Effector memory CD4-positive, alpha-beta T cell (primary cell): ENCODE data around the gene PROSER1.

Source experiments
- DNase-seq, 3 donors: peaks; one replicate each; pipeline ENCODE4 v3.0.0-alpha.2; 2020
- H3K27ac ChIP-seq: 2 replicates; pipeline ENCODE4 v1.7.0; 2013; ENCODE audit warnings: mild to moderate bottlenecking, low read length, moderate library complexity; ENCODE audit not compliant: insufficient read depth, poor library complexity, severe bottlenecking
- H3K27me3 ChIP-seq: replicated peaks from 2 replicates; pipeline ENCODE4 v1.7.0; 2013; ENCODE audit warnings: mild to moderate bottlenecking, low read length; ENCODE audit not compliant: insufficient read depth, control insufficient read depth, poor library complexity, severe bottlenecking
- H3K36me3 ChIP-seq: 2 replicates; pipeline ENCODE4 v1.7.0; 2013; ENCODE audit warnings: mild to moderate bottlenecking, low read length, moderate library complexity; ENCODE audit not compliant: control insufficient read depth, insufficient read depth
- H3K4me1 ChIP-seq: 2 replicates; pipeline ENCODE4 v1.7.0; 2013; ENCODE audit warnings: low read length, mild to moderate bottlenecking; ENCODE audit not compliant: control insufficient read depth, insufficient read depth, poor library complexity, severe bottlenecking
- H3K4me3 ChIP-seq: 2 replicates; pipeline ENCODE4 v1.7.0; 2013; ENCODE audit warnings: low read length, low read depth, mild to moderate bottlenecking; ENCODE audit not compliant: insufficient read depth, poor library complexity, severe bottlenecking
- H3K9me3 ChIP-seq: 2 replicates; pipeline ENCODE4 v1.7.0; 2013; ENCODE audit warnings: mild to moderate bottlenecking, low read length, moderate library complexity; ENCODE audit not compliant: control insufficient read depth

PROSER1 gene

GRCh38 chr13:39035204-39035603, 2.7 kb downstream of the PROSER1 start:
- DNase-seq, result no peak
- H3K9me3 ChIP-seq, result no peaks in the 10 kb centered on the region
- peaks cover 14% of the 10 kb centered on the region for H3K4me1 ChIP-seq
- peaks cover 9% of the 10 kb centered on the region for H3K36me3 ChIP-seq
- no peaks in the 10 kb centered on the region for H3K27me3 ChIP-seq
- H3K4me3 ChIP-seq, result peak overlapping the region; percentile 83
- H3K27ac ChIP-seq, result no peak overlapping the region

- Histone ChIP-seq H3K27ac (no peak overlapping the region), H3K36me3 (peaks cover 9% of the 10 kb centered on the region), H3K4me1 (peaks cover 14% of the 10 kb centered on the region), H3K27me3 (no peaks in the 10 kb centered on the region), H3K4me3 (no peak overlapping the region), H3K9me3 (no peaks in the 10 kb centered on the region)
- no peak for DNase-seq
These were observed 3.8 kb downstream of the PROSER1 start for GRCh38 chr13:39034085-39034484.

GRCh38 chr13:39032150-39032549, 5.7 kb downstream of the PROSER1 start:
- no peak for DNase-seq
- Histone ChIP-seq H3K9me3 (no peaks in the 10 kb centered on the region), H3K36me3 (peaks cover 28% of the 10 kb centered on the region), H3K4me1 (peaks cover 14% of the 10 kb centered on the region), H3K4me3 (no peak overlapping the region), H3K27ac (no peak overlapping the region), H3K27me3 (no peaks in the 10 kb centered on the region)

GRCh38 chr13:39025433-39025839, 12.5 kb downstream of the PROSER1 start:
- Histone ChIP-seq H3K4me3 (no peak overlapping the region), H3K9me3 (no peaks in the 10 kb centered on the region), H3K36me3 (peaks cover 57% of the 10 kb centered on the region), H3K27ac (no peak overlapping the region), H3K4me1 (no peaks in the 10 kb centered on the region), H3K27me3 (no peaks in the 10 kb centered on the region)
- no peak for DNase-seq

- Histone ChIP-seq H3K27me3 (no peaks in the 10 kb centered on the region), H3K27ac (no peak overlapping the region), H3K36me3 (peaks cover 53% of the 10 kb centered on the region), H3K4me1 (no peaks in the 10 kb centered on the region), H3K4me3 (no peak overlapping the region), H3K9me3 (no peaks in the 10 kb centered on the region)
- DNase-seq, result no peak
These were observed 14.1 kb downstream of the PROSER1 start for GRCh38 chr13:39023761-39024160.

GRCh38 chr13:39023316-39023715, 14.6 kb downstream of the PROSER1 start:
- H3K9me3 ChIP-seq, result no peaks in the 10 kb centered on the region
- H3K36me3 ChIP-seq, result peaks cover 50% of the 10 kb centered on the region
- H3K27ac ChIP-seq, result no peak overlapping the region
- H3K27me3 ChIP-seq, result no peaks in the 10 kb centered on the region
- DNase-seq, result no peak
- no peaks in the 10 kb centered on the region for H3K4me1 ChIP-seq
- no peak overlapping the region for H3K4me3 ChIP-seq

GRCh38 chr13:39020853-39021462, 16.9 kb downstream of the PROSER1 start:
- Histone ChIP-seq H3K9me3 (no peaks in the 10 kb centered on the region), H3K4me3 (no peak overlapping the region), H3K36me3 (peaks cover 48% of the 10 kb centered on the region), H3K27me3 (no peaks in the 10 kb centered on the region), H3K27ac (no peak overlapping the region), H3K4me1 (no peaks in the 10 kb centered on the region)
- no peak for DNase-seq

- no peaks in the 10 kb centered on the region for H3K27me3 ChIP-seq
- no peak overlapping the region for H3K27ac ChIP-seq
- H3K36me3 ChIP-seq, result peaks cover 52% of the 10 kb centered on the region
- H3K4me3 ChIP-seq, result no peak overlapping the region
- DNase-seq, result no peak
- no peaks in the 10 kb centered on the region for H3K4me1 ChIP-seq
- no peaks in the 10 kb centered on the region for H3K9me3 ChIP-seq
These were observed 21.1 kb downstream of the PROSER1 start for GRCh38 chr13:39016787-39017186.

- Histone ChIP-seq H3K27ac (no peak overlapping the region), H3K36me3 (peaks cover 59% of the 10 kb centered on the region), H3K9me3 (no peaks in the 10 kb centered on the region), H3K27me3 (no peaks in the 10 kb centered on the region), H3K4me1 (no peaks in the 10 kb centered on the region), H3K4me3 (no peak overlapping the region)
- DNase-seq, result no peak
These were observed 21.8 kb downstream of the PROSER1 start for GRCh38 chr13:39016087-39016486.

- Histone ChIP-seq H3K4me1 (no peaks in the 10 kb centered on the region), H3K27me3 (no peaks in the 10 kb centered on the region), H3K27ac (no peak overlapping the region), H3K36me3 (peaks cover 68% of the 10 kb centered on the region), H3K4me3 (no peak overlapping the region), H3K9me3 (no peaks in the 10 kb centered on the region)
- DNase-seq, result no peak
These were observed 24.4 kb downstream of the PROSER1 start for GRCh38 chr13:39013462-39013861.
